Mammary epithelial cell (primary cell): ENCODE data around the gene MEGF11.

Experiments
- CTCF ChIP-seq, 2 donors: IDR thresholded peaks in 1 of 2; conservative IDR thresholded peaks in 1 of 2; 2 replicates each; pipeline ENCODE4 v1.5.1; 2011 to 2012; ENCODE audit warnings: inconsistent platforms in 2 of 2, low read length in 2 of 2, mild to moderate bottlenecking in 2 of 2, control low read depth in 1 of 2, low read depth in 1 of 2; ENCODE audit not compliant: insufficient read depth in 1 of 2; ENCODE audit errors: extremely low read depth in 1 of 2
- EZH2 ChIP-seq: IDR thresholded peaks from 2 replicates; pipeline ENCODE4 v1.6.1; 2012; ENCODE audit warnings: low read length, inconsistent platforms, borderline replicate concordance

- TF ChIP-seq CTCF (conservative IDR thresholded peaks at IDR 0.05 in 1 of 2, IDR thresholded peaks at IDR 0.05 in 1 of 2; ENCODE audit: extremely low read depth in 1 of 2, insufficient read depth in 1 of 2, low read depth in 1 of 2, low read length in 2 of 2), result no peak
- TF ChIP-seq EZH2, result no peak
Measured at GRCh38 chr15:65917407-65917756, 336.2 kb downstream of the MEGF11 start.
